Stimulated activated CD4-positive, alpha-beta T cell treated with anti-CD3 and anti-CD28 coated beads, Interleukin-12 subunit alpha, Interleukin-12 subunit beta, amount 100 ng/mL, for 48 hours (primary cell): Measurements from ENCODE around the gene PRPF19.

ENCODE experiments used
- DNase-seq, 3 donors: peaks; one replicate each; pipeline ENCODE4 v3.0.0-alpha.2; 2020; ENCODE audit warnings: low read depth in 2 of 3, low spot score in 1 of 3

The PRPF19 gene

GRCh38 chr11:60860943-60861342 is 45.4 kb downstream of the PRPF19 start:
- no peak for DNase-seq

GRCh38 chr11:60859616-60860250 is 46.7 kb downstream of the PRPF19 start:
- no peak for DNase-seq

- no peak for DNase-seq
These were observed 47.5 kb downstream of the PRPF19 start for GRCh38 chr11:60858731-60859464.

DNA sequence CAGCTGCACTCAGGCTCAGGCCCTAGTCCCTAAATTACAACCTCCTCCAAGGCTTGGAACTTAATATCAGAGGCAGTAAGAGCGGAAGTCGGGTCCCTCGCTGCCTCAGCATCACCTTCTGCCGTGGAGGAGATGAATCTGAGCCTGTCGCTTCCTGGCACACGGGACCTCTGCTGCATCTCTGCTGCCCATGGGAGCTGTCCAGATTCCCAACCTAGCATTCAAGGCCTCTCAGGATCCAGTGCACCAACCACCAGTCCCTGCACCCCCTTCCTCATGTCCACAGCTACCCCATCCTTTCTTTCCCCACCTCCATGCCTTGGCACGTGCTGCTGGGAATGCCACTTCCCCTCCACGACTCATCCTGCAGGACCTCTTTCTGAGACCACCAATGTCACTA is 48.1 kb downstream of the PRPF19 start:
- DNase-seq = no peak

- no peak for DNase-seq
These were observed 48.8 kb downstream of the PRPF19 start for GRCh38 chr11:60857378-60858232.

GRCh38 chr11:60855726-60856633 is 50.4 kb downstream of the PRPF19 start, which contains the start of gene PTGDR2:
Gene PTGDR2, minus strand, starts transcription at chr11:60855950. Its CDS starts 2,228 bp downstream, at chr11:60853722.
- DNase-seq = no peak

GRCh38 chr11:60854847-60855725 is 51.3 kb downstream of the PRPF19 start:
- no peak for DNase-seq

DNA sequence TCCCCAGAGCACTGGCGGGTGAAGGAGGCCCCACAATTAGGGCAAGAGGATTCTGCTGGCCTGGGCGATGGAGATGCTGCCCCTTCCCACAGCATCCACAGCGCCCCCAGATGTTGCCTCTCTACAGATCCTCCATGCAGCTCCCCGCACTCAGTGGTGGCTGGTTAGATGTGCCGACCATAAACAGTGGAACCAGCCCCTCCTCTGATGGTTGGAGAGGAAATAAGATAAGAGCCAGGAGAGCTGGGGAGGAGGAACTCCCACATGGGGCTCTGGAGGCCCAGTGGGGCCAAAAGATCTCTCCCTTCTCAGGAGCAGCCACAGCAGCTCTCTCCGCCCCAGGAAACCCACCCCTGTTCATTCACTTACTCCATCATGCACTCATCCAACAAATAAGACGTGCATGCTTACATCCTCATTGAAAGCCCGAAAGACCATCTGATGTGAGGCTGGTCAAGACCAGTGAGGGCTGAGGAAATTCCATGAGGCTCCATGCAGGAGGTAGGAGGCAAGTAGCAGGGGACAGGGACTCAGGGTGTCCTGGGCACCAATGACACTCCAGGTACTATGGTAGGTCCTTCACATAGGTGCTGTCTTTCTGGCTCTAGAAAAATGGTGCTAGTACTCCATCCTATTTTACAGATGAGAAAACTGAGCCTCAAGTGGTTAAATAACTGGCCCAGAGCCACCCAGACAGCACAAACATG is 52.1 kb downstream of the PRPF19 start:
- DNase-seq = no peak

DNA sequence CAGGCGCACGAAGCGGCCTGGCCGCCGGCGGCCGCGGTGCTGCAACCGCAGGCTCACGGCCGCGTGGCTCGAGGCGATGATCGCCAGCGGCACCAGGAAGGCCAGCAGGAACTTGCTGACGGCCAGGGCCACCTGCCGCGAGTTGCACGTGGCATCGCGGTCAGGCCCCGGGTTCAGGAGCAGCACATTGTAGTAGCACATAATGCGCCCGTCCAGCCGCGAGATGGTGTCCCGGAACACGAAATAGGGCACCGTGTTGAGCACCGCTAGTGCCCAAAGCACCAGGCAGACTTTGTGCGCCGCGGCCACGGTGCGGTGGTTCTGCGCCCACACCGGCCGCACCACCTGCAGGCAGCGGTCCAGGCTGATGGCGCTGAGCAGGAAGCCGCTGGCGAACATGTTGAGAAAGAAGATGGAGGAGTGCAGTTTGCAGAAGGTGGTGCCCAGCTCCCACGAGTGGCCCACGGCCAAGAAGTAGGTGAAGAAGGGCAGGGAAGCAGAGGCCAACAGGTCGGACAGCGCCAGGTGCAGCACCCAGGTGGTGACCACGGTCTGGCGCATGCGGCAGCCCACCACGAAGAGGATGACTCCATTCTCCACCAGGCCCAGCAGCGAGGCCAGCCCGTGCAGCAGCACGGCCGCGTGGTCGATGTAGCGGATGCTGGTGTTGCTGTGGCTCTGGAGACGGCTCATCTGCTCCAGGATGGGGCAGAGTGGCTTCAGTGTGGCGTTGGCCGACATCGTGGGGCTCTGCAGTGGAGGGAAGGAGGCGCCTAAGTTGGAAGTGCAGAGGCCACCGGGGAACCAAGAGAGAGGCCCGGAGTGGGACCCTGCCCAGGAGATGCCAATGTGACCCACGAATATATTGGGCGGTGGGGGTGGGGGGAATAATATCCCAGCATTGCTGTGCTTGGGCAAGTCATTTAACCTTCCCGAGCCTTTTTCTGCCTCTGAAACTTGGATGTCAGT is 53.1 kb downstream of the PRPF19 start:
- DNase-seq = no peak

DNA sequence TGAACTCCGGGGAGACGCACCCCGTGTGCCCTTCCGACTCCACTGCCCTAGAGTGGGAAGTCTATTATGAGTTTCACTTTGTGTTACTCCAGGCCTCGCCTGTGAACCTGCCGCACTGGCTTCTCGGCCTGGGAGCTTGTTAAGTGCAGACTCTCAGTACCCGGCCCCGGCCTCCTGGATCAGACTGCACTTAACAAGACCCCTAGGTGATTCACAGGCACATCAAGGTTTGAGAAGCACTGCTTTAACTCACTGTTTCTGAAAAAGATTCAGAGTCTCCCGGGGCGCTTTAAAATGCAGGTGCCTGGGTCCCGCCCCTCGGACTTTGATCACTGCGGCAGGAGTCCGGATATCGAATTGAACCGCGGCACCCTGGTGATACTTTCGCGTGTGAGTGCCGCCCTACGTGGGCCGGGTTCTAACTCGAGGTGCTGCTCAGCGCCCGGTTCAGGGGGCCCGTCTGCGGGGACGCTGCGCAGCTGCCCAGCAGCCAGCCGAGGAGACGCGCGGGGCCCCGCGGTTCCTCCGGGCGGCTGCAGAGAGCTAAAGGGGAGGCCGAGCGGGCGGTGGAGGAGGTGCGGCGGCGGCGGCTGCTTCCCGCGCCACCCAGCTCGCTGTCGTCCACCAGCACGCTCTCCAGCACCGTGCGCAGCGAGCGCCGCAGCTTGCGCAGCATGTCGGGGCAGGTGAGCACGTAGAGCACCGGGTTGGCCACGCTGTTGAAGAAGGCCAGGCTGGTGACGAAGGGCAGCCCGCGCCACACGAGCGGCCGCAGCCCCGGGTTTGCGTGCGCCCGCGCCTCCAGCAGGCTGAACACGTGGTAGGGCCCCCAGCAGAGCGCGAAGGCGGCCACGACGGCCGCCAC is 54.0 kb downstream of the PRPF19 start:
- no peak for DNase-seq

GRCh38 chr11:60851327-60852104 is 54.9 kb downstream of the PRPF19 start:
- DNase-seq = no peak

DNA sequence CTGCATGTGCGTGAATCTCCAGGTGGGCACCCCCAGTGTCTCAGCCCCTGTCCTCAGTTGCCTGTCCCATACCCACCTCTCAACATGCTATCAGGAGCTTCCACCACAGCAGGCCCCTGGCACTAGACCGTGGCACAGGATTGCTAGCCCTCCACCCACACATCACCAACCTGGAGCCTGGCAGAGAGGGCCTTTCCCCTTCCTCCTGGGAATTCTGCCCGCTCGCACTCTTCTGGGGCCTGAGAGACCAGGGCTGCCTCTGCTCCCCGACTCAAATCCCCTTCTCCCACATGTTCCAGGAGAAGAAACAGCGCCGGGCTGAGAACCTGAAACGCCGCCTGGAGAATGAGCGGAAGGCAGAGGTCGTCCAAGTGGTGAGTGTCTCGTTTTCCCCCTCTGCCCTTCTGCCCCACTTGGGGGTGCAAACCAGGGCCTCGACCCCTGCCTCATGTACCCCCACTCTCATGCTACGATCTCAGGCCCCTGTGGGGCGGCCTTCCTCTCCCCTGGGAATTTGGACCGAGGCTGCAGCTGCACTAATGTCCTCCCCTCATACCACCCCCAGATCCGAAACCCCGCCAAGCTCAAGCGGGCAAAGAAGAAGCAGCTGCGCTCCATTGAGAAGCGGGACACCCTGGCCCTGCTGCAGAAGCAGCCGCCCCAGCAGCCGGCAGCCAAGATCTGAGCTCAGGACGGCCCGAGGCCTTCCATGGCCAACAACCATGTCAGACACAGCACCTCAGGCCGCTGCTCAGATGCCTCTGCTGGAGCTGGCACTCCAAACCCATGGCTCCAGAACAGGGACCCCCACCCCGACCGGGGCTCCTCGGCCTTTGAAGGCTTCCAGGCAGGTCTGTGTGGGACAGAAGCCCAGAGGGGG is 56.5 kb downstream of the PRPF19 start:
- DNase-seq = no peak

DNA sequence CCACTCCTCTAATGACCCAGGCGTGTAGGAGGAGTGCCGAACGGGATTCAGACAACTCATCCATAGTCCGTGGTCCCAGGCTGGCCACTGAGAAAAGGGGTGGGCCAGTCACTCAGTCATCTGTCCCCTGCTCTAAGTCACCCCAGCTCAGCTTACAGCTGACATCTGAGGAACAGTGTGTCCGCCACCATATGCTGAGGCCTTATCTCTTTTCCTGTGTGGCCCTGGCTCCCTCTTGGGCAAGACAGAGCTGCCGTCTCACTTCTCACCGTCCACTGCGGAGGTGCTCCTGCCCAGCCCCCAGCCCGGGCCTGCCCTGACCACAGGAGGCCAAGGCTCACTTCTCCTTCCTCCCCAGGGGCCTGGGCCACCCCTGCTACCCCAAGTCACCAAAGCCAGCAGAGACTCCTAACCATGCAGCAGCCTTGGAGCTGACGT is 57.7 kb downstream of the PRPF19 start:
- no peak for DNase-seq

GRCh38 chr11:60847896-60848295 is 58.5 kb downstream of the PRPF19 start:
- DNase-seq = no peak

GRCh38 chr11:60847281-60847680 is 59.1 kb downstream of the PRPF19 start:
- DNase-seq = no peak
